Endothelial cell of umbilical vein (primary cell): Measurements from ENCODE around the gene CC2D2B. TPM values are rescaled to one million over a fixed set of nuclear protein-coding genes. Genes with fewer than 3 reads are reported as not detected.

ENCODE experiments used
- BruUV-seq: library from RNA; stranded (reverse); fragments of 400-500 nt; replicated peaks from 2 replicates; lab custom pipeline; 2021; lab: Mats Ljungman, UMichigan
- CTCF ChIA-PET: fragments of 300-600, 350-600 bp; sonication (Branson Sonifier 250); formaldehyde crosslinking; loops from one replicate; lab custom pipeline; 2021; ENCODE audit warnings: antibody characterized with exemption, inconsistent platforms; lab: Charles Lee
- POLR2A ChIA-PET: fragments of 300-600, 350-600 bp; sonication (Branson Sonifier 250); formaldehyde crosslinking; loops from one replicate; lab custom pipeline; 2021; ENCODE audit warnings: antibody characterized with exemption, inconsistent platforms; lab: Charles Lee
- DNase-seq: peaks from one replicate; pipeline ENCODE4 v3.0.0-alpha.2; 2011; ENCODE audit warnings: low read depth, low spot score
- FAIRE-seq: peaks from 2 replicates; lab custom pipeline; 2011; peaks lifted over from hg19 to GRCh38; lab: Jason Lieb, UNC
- H2AFZ ChIP-seq: 2 replicates; pipeline ENCODE4 v1.6.0; 2012; ENCODE audit warnings: low read depth, low read length, control low read depth, inconsistent platforms
- H3K27ac ChIP-seq: 2 replicates; pipeline ENCODE4 v1.5.1; 2011; ENCODE audit warnings: low read depth, mild to moderate bottlenecking, control low read depth, low read length, moderate library complexity; ENCODE audit not compliant: insufficient read depth
- H3K27me3 ChIP-seq, 2 experiments: 2 replicates each; pipeline versions ENCODE4 v1.6.0 to v1.6.1; 2011; ENCODE audit warnings: low read length in 2 of 2, mixed read lengths in 1 of 2; ENCODE audit not compliant: control insufficient read depth in 2 of 2, insufficient read depth in 2 of 2
- H3K36me3 ChIP-seq, 2 experiments: 2 replicates in 1 of 2; 3 replicates in 1 of 2; pipeline ENCODE4 v1.5.1; 2011; ENCODE audit warnings: low read length in 2 of 2, mild to moderate bottlenecking in 1 of 2, moderate library complexity in 1 of 2; ENCODE audit not compliant: control insufficient read depth in 2 of 2, insufficient read depth in 2 of 2; ENCODE audit errors: extremely low read depth in 1 of 2
- H3K4me1 ChIP-seq: 3 replicates; pipeline ENCODE4 v1.5.1; 2011; ENCODE audit warnings: mild to moderate bottlenecking, low read length; ENCODE audit not compliant: control insufficient read depth, insufficient read depth; ENCODE audit errors: extremely low read depth
- H3K4me2 ChIP-seq: 2 replicates; pipeline ENCODE4 v1.6.1; 2011; ENCODE audit warnings: low read length, control low read depth, mixed read lengths; ENCODE audit not compliant: insufficient read depth
- H3K4me3 ChIP-seq, 3 experiments: fragments of 200-600 bp in 1 of 3; sonication (generic), shearing (Covaris generic) in 1 of 3; replicated peaks in 1 of 3; 2 replicates each; pipeline ENCODE4 v1.5.1; 2011 to 2016; ENCODE audit warnings: control low read depth in 3 of 3, low read length in 3 of 3, mild to moderate bottlenecking in 2 of 3, inconsistent platforms in 1 of 3, low read depth in 1 of 3, moderate library complexity in 1 of 3; ENCODE audit not compliant: insufficient read depth in 1 of 3
- H3K79me2 ChIP-seq: 2 replicates; pipeline ENCODE4 v1.6.0; 2012; ENCODE audit warnings: low read length, inconsistent platforms; ENCODE audit not compliant: control insufficient read depth, insufficient read depth
- H3K9ac ChIP-seq: replicated peaks from 2 replicates; pipeline ENCODE3; 2011; ENCODE audit warnings: low read length, control low read depth; ENCODE audit not compliant: insufficient read depth; ENCODE audit errors: extremely low read depth
- H3K9me1 ChIP-seq: replicated peaks from 3 replicates; pipeline ENCODE4 v1.6.0; 2011; ENCODE audit warnings: mild to moderate bottlenecking, low read length; ENCODE audit not compliant: control insufficient read depth, insufficient read depth; ENCODE audit errors: extremely low read depth
- H3K9me3 ChIP-seq: replicated peaks from 2 replicates; pipeline ENCODE4 v1.5.1; 2012; ENCODE audit warnings: low read length, inconsistent platforms; ENCODE audit not compliant: control insufficient read depth, insufficient read depth
- H4K20me1 ChIP-seq: replicated peaks from 2 replicates; pipeline ENCODE3; 2011; ENCODE audit warnings: mild to moderate bottlenecking, low read length; ENCODE audit not compliant: control insufficient read depth, insufficient read depth; ENCODE audit errors: extremely low read depth
- CTCF ChIP-seq, 2 donors: IDR thresholded peaks; 1 replicate in 1 of 2; 2 replicates in 1 of 2; pipeline ENCODE4 v1.5.1; 2011; ENCODE audit warnings: low read length in 2 of 2, mild to moderate bottlenecking in 2 of 2, moderate library complexity in 2 of 2, control low read depth in 1 of 2, inconsistent platforms in 1 of 2, low read depth in 1 of 2; ENCODE audit not compliant: insufficient read depth in 1 of 2; ENCODE audit errors: extremely low read depth in 1 of 2
- MYC ChIP-seq: IDR thresholded peaks from one replicate; pipeline ENCODE4 v1.6.1; 2011; ENCODE audit warnings: mild to moderate bottlenecking, low read depth, low read length
- POLR2A ChIP-seq: IDR thresholded peaks from 2 replicates; pipeline ENCODE4 v1.6.1; 2012; ENCODE audit warnings: low read depth, mild to moderate bottlenecking, control low read depth, low read length
- POLR2AphosphoS5 ChIP-seq: IDR thresholded peaks from 2 replicates; pipeline ENCODE4 v1.6.1; 2012; ENCODE audit warnings: low read depth, mild to moderate bottlenecking, control low read depth, low read length, moderate library complexity; ENCODE audit not compliant: insufficient read depth
- dilution Hi-C: fragments of 300-500 bp; cut with MboI; formaldehyde crosslinking; loops from one replicate; pipeline ENCODE4 v1.15.0; 2019; ENCODE audit warnings: low sequenced_read_pairs; ENCODE audit not compliant: extremely low pct_ligation_motif_present
- intact Hi-C: fragments of 100-400 bp; cut with micrococcal nuclease; formaldehyde crosslinking; loops from one replicate; pipeline ENCODE4 v1.10.0; 2022
- polyA plus RNA-seq, 4 experiments: library from polyadenylated mRNA; depleted of rRNA in 3 of 4; stranded (reverse) in 3 of 4; unstranded in 1 of 4; fragments of >200 nt; gene quantifications; 2 replicates each; pipeline versions ENCODE4 v1.2.1 to v1.2.3, GENCODE V29; 2011 to 2012; ENCODE audit warnings: missing spikeins in 1 of 4
- total RNA-seq: library from RNA; stranded (reverse); gene quantifications from 2 replicates; pipeline ENCODE4 v1.2.3, GENCODE V29; 2021

CC2D2B gene
- total and polyA plus RNA-seq, 2 donors (not counting 3 experiments of a cell fraction or from before 2014, with no cell fraction given), result 0.21 to 1.2 TPM

- Histone ChIP-seq H4K20me1 (no peaks in the 10 kb centered on the region), H3K9ac (peak within 1 kb of the TSS; percentile 96), H3K36me3 (no peaks in the 10 kb centered on the region), H3K27ac (peak within 1 kb of the TSS; percentile 76), H3K27me3 (no peaks in the 10 kb centered on the region), H3K4me3 (peak within 1 kb of the TSS; percentile 78 to 99 (median 98)), H3K79me2 (peaks cover 48% of the 10 kb centered on the region), H3K9me3 (no peaks in the 10 kb centered on the region), H3K9me1 (no peaks in the 10 kb centered on the region), H3K4me1 (peaks cover 28% of the 10 kb centered on the region), H2AFZ (peak within 1 kb of the TSS; percentile 88), H3K4me2 (peak within 1 kb of the TSS; percentile 92)
- BruUV-seq, result no TSS peak
- CTCF ChIA-PET, result interaction anchor here (0.6 to 2.0 kb wide), 6 partner anchors 10 to 350 kb away, joined by 3 to 10 read pairs (median 4); partner anchors contain the start of gene TCTN3
- FAIRE-seq (peak; percentile 68), DNase-seq (peak; percentile 91)
- intact Hi-C loops, result loop anchor here (1.0 to 10.0 kb wide), 6 partner anchors 11 to 542 kb away; partner anchors contain the start of genes CC2D2B, TM9SF3 and ZNF518A
- dilution Hi-C loops, result no loop called here
- POLR2A ChIA-PET, result interaction anchor here (1.0 to 1.2 kb wide), 2 partner anchors 46 to 86 kb away, joined by 3 to 4 read pairs; partner anchors contain the start of gene ZNF518A
- TF ChIP-seq POLR2AphosphoS5, result peak; percentile 96
- peak in 1 of 2 donors; percentile 10 for TF ChIP-seq CTCF (IDR thresholded peaks at IDR 0.05; ENCODE audit: extremely low read depth in 1 of 2, insufficient read depth in 1 of 2, low read depth in 1 of 2, low read length in 2 of 2)
- peak; percentile 95 for TF ChIP-seq POLR2A
- no peak for TF ChIP-seq MYC
These were observed 135.5 kb downstream of the CC2D2B start, which contains the start of gene CCNJ for GRCh38 chr10:96043033-96043892. TSS of gene CCNJ (plus strand) at chr10:96043583. CDS start at chr10:96044394, 811 bp downstream.
